Glomerular visceral epithelial cell (primary cell): ENCODE results near the gene UBE2E1.
"Not testable (repeated sequence)": the region's sequence is repeated elsewhere in the genome, so short reads cannot be mapped to it uniquely, and the experiment has no call there.

Experiments
- DNase-seq: peaks from one replicate; pipeline ENCODE4 v3.0.0-alpha.2; 2016; ENCODE audit errors: extremely low spot score

UBE2E1 gene

DNA sequence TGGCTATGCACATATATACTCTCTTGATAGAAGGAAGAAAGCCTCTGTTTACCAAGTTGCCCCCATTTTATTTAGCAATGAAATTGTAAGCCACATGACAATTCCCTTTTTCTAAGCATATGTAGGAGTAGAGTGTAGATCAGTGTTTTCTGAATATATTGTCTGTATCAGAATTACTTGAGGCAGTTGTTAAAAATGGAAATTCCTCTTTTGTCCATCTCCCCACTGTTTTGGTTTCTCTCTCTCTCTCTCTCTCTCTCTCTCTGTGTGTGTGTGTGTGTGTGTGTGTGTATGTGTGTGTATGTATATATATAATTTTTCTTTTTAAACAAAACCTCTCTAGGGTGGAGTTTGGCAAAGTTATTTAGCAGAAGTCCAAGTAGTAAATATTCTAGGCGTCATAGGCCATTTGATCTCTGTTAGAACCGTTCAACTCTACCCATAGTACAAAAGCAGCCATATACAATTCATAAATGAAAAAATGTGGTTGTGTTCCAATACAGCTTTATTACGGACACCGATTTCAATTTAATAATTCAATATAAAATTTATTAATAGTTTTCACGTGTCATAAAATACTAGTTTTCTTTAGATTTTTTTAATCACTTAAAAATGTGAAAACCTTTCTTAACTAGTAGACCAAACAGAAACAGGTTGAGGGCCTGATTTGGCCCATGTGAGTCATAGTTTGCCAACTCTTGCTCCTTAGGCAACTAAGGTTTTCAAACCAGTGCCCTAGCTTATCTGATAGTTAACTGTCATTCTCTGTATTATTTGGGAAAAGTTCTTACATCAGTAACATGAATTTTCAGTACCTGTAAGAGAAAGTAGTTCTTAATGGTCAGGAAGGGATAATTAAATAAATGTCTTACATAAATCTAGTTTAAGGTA is 39.8 kb downstream of the UBE2E1 start:
- no peak for DNase-seq

DNA sequence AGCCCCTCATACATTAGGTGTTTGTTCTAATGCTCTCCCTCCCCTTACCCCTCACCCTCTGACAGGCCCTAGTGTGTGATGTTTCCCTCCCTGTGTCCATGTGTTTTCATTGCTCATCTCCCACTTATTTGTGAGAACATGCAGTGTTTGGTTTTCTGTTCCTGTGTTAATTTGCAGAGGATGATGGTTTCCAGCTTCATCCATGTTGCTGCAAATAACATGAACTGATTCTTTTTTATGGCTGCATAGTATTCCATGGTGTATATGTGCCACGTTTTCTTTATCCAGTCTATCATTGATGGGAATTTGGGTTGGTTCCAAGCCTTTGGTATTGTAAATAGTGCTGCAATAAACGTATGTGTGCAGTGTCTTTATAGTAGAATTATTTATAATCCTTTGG is 43.7 kb downstream of the UBE2E1 start:
- not testable (repeated sequence) for DNase-seq

DNA sequence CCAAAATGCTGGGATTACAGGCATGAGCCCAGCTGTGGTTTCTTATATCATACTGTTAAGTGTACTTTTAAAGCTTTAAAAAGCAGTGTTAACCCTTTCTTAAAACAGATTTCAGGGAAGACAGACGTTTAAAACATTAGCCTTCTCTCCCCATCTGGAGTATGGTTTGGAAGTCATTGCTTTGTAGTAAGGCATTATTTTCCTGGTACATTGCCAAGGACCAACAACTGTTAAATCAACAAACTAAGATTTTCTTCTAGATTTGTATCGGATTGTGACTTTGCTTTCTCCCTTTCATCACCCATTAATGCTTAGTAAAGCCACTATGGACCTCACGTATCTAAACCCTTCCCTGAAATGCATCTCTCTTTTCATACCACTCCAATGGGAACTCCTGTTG is 50.5 kb downstream of the UBE2E1 start:
- no peak for DNase-seq

DNA sequence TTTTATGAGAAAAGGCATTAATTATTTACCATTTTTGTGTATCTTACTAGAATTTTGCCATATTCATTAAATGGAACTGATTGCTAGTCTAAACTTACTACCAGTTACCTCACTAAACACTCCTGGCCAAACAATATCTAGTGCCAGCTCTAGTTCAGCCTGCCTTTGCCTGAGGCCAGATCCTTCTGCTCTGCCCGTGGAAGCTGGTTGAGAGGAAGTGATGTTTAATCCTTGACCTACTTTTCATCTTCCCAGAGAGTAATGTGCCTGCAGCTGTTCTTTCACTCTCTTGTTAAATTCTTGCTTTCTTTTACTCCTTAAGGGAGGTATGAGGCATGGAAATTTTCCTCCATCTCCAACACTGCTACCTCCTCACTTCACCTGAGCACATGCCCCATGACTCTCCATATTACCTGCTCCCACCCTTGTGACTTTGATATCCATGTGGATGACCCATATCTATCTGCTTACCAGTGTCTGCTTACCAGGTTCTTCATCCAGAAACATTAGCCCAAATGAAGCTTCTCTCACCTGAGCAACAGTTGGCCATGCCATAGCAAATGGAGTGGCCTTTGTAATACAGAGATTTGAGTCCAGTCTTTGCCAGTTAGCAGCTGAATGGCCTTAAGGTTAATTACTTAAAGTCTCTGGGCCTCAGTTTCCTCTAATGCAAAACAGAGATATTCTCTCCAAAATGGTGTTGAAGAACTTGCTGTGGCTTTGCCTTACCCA is 53.4 kb downstream of the UBE2E1 start:
- DNase-seq, result no peak

DNA sequence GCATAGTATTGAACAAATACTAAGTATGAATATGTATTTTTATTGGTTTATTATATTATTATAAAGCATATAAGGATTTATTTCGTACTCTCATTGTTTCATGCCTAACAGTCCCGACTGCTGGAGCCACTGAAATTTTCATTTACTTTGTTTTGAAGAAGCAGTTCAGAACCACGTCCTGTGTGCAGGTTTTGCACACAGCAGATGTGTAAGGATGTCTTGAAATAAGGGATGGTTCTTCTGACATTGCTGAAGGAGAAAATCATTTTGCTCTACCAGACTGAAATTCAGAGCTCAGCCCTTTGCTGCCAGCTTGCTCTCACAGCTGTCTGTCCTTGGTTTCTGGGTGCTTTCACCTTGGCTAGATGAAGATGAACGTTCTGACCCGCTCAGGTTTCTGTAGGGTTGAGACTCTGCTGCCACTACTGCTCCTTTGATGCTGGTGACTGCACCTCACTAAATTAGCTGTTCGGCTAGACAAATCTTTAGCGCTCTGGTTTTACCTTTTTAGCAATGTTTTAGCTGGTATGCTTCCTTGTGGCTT is 54.2 kb downstream of the UBE2E1 start:
- no peak for DNase-seq

DNA sequence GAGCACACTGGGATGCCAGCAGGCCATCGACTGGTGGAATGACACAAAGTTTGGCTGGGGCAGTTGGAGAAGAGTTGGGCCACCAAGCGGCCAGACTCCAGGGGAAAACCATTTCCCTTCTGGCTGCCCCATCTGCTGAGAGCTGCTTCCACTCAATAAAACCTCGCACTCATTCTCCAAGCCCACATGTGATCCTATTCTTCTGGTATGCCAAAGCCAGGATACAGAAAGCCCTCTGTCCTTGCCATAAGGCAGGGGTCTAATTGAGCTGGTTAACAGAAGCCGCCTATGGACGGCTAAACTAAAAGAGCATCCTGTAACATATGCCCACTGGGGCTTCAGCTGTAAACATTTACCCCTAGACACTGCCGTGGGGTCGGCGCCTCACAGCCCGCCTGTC is 55.9 kb downstream of the UBE2E1 start:
- DNase-seq, result no peak

DNA sequence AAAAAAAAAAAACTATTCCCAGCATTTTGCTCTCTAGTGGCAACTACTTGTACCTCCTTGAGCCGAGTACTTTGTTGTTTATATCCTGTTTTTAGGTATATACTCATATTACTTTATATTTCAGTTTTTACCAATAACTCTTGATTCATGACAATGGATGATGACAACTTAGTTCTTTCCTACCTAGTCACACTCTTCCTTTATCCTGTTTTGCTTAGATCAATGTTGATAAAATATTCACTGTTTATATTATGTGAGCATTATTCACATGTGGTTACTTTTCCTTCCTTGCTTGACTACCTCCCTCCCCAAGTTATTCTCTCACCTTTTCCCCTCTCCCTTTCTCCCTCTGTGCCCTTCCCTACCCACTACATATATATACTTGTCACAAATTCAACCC is 57.3 kb downstream of the UBE2E1 start:
- no peak for DNase-seq

DNA sequence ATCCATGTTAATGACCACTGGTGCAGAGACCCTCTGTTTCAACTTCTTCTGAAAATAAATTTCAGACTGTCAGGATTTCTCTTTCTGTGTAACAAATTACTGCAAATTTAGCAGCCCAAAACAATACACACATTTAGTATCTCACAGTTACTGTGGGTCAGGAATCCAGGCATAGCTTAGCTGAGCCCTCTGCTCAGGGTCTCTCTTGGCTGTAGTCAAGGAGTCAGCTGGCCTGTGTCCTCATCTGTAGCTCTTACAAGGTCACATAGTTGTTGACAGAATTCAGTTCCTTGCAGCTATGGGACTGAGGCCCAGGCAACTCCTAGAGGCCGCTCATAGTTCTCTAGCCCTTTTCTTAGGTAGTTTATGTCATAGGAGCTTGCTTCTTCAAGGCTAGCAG is 59.2 kb downstream of the UBE2E1 start:
- no peak for DNase-seq

DNA sequence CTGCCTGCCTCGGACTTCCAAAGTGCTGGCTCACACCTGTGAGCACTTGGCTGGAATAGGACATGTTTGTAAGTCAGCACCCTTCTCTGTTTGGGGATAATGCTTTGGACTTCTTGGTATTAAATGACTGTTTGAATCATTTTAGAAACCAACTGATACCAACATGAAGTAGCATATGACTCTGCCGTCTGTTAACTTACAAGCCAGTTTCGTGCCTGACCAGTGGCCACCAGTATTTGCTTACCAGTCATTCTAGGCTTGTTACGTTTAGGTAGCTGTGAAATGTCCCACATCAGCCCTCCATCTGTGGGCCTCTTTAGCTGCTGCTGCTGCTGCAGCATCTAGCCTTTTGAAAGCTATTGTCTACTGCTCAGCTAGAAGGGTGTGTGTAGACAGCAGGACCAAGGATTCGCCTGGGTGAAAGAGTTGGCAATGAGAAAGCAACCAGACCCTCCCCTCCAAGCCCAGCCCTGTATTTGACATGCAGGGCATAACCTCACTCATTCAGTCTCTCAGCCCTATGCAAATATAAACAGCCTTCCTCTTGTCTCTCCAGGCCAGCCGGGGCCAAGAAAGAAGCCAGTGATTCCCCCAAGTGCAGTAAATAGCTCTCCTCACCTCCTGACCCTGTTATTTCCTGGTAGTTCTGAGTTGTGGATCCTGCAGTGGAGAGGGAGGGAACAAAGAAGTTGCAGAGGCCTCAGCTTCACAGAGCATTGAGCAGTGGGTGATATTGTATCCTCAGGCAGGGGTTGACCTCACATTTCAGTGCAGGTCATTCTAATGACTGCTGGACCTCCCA is 60.0 kb downstream of the UBE2E1 start:
- DNase-seq, result peak; percentile 34

DNA sequence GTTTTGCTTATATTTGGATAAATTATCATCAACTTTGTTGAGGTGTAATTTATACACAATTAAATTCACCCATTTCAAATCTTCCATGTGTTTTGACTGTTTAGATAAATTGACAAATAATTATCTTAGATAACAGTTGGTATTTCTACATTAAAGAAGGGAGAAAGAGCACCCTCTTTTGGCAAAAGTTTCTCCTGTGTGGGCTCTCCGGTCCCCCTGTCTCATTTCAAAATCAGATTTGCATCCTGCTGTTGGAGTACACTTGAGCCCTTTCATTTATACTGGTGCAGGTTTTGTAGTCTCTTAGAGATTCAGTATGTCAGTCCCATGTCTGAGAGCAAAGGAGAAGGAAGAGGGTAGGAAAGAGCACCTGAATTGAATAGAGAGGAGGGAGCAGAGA is 61.6 kb downstream of the UBE2E1 start:
- no peak for DNase-seq

DNA sequence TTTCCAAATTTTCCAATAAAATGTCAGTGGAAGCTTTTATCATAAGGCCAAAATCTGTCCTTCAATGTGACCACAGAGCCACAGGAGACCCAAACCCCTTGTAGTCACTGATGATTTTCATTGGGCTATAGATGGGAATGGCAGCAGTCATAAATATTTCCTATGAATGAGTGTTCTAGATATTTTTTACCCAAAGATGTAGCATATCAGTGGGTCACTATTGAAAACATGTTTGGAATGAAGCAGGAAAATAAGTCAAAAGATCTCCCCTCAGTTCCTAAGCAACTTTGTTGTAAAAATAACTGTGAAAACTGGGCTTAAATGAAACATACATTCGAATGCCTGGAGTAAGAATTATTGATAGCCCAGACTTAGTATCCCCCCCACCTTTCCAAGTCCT is 62.1 kb downstream of the UBE2E1 start:
- DNase-seq, result no peak

DNA sequence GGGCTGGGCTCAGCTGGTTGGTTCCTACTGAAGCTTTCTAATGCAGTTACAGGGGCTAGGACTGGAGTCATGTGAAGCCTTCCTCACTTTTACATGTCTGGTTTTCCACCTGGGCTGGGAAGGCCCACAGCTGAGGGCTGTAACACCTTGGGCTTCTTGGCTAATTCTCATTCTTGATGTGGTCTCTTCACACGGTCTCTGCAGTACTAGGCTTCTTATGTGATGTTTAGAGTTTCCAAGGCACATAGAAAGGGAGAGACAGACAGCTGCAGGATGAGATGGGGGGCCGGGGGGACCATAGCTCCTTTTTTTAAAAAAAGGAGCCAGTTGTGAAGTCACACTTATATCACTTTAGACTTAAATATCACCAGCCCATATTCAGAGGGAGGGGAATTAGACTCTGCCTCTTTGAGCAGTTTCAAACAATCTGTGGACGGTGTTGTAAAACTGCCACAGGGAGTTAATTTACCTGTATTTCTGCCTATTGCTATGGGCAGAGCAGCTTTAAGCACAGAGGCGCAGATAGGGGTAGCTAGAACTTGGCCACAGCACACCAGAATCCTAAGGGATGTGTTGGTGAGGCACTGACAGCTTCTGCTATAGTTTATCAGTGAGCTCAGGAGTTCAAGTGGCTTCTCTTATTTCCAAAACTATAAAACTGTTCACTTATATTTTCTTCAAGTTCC is 64.4 kb downstream of the UBE2E1 start:
- no peak for DNase-seq

DNA sequence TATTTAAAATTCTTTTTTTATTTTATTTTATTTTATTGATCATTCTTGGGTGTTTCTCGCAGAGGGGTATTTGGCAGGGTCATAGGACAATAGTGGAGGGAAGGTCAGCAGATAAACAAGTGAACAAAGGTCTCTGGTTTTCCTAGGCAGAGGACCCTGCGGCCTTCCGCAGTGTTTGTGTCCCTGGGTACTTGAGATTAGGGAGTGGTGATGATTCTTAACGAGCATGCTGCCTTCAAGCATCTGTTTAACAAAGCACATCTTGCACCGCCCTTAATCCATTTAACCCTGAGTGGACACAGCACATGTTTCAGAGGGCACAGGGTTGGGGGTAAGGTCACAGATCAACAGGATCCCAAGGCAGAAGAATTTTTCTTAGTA is 64.9 kb downstream of the UBE2E1 start:
- DNase-seq, result not testable (repeated sequence)

DNA sequence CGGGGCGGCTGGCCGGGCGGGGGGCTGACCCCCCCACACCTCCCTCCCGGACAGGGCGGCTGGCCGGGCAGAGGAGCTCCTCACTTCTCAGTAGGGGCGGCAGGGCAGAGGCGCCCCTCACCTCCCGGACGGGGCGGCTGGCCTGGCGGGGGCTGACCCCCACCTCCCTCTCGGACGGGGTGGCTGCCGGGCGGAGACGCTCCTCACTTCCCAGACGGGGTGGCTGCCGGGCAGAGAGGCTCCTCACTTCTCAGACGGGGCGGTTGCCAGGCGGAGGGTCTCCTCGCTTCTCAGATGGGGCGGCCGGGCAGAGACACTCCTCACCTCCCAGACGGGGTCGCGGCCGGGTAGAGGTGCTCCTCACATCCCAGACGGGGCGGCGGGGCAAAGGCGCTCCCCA is 65.6 kb downstream of the UBE2E1 start:
- DNase-seq, result not testable (repeated sequence)

DNA sequence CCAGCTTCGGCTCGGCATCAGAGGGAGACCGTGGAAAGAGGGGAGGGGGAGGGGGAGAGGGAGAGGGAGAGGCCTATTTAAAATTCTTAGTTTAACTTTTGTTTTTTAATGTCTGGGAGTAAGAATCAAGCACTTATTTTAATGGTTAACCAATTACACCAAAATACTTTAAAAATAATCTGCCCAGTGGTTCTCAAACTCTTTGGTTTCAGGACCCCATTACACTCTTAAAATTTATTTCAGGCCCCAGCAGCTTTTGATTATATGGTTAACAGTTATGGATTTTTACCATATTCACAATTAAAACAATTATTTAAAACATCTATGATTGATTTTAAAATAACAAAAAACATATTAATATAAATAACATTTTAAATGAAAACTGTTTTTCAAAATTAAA is 66.6 kb downstream of the UBE2E1 start:
- no peak for DNase-seq

DNA sequence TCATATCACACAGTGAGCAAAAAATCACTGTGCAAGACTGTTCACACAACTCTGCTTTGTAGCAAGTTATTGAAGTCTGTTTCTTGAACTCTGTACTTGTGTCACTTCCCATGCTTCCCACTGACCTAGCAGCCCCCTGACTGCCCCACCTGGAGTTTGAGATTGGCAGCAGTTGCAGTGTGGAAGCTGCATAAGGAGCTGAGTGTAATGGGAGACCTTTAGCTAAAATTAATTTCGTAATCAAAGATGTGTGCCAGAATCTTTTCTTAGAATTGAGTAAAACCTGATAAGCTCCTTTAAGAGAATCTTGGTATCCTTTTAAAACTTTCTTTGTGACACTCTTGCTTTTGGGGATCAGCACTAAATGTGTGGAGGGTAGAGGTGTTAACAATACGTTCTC is 68.2 kb downstream of the UBE2E1 start:
- no peak for DNase-seq

DNA sequence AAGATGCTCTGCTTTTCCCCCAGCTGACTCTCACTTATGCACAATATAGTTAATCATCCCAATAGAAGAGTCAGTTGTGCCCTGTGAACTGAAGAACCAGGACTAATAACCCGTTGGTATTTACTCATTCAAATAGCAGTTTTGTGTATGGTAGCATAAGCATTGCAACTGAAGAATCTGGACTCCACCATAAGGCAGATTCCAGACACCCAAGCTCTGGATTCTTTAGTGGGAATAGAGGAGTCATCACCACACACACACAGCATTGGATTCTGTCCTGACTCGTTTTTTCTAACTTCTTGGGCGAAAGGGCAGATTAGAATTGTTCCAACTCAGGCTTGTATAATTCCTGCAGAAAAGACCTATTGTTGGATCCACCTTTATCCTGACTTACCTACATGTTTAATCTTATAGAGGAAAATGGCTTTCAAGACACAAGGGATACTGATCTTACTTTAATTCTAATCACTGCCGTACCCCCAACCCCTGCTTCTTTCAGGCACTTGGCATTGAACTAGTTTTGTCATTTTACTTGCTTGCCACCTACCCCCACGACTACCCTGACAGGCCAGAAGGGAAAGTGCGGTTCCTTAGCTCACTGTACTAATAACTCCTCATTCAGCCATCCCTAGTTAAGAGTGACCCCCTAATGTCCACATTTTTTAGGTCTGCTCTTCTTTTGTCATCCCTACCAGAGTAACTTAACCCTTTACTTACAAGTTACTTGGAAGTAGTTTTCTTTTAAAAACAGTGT is 68.8 kb downstream of the UBE2E1 start:
- peak; percentile 11 for DNase-seq

DNA sequence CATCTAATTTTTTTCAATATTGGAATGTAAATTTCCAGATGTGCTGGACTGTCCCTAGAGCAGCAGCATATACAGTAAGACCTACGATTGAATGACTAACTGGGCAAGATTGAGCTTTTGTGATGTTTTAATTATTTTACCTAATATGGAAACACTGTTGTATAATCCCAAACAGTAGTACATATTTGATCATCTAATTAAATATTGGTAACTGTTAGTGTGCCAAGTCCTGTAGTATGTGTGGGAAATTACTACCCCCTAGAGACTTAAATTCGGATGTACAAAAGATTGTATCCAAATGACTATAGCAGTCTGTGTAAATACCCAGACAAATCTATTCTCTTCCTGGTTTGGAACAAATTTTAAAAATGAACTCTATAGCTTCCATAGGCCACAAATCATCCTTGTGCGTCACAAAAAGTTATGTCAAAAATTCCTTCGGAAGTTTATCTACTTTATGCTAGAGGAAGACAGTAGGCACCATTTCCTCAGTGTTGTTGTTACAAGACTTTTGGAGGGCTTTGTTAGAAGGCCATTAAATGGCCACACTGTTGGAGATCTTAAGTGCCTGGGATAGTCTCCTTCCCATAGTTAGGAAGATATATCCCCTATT is 69.5 kb downstream of the UBE2E1 start:
- no peak for DNase-seq

DNA sequence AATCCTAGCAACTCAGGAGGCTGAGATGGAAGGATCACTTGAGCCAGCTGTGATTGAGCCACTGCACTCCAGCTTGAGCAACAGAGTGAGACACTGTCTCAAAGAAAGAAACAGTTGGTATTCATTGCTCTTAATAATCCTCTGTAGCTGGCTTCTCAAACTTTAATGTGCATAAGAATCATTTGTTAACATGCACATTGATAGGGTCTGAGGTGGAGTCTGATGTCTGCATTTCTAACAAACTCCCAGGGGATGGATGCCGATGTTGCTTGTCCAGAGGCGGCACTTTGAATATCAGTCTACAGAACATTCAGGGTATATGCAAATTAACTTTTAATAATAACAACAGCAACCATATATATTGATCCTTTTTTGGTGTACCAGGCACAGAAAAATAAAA is 71.2 kb downstream of the UBE2E1 start:
- DNase-seq, result no peak

DNA sequence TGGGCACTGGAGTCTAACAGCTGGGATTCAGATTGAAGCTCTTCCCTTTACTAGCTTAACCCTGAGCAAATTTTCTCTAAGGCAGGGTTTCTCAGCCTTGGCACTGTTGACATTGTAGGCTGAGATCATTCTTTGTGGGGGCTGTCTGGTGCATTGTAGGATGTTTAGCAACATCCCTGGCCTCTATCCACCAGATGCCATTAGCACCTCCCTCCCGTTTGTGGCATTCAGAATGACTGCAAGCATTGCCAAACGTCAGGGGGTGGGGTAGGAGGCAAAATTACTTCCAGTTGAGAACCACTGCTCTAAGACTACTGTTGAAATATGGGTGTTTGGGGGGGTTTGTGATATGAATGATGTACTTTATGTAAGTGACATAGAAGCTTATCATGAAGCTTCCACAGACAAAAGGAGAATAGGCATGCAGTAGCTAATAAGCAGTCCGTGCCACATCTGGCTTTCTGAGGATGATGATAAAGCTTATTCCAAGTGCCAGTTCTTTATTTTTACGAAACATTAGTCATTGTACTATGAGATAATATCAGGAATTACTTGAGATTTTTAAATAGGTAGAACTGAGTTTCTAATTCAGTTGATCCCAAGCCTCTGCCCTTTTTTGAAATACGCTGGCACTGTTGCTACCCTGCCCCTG is 71.7 kb downstream of the UBE2E1 start:
- peak; percentile 69 for DNase-seq
